IMR-90 (cell line): Measurements from ENCODE around the gene GAMT.

Experiments used
- BHLHE40 ChIP-seq: fragments of 150-350 bp; IDR thresholded peaks from 2 replicates; pipeline ENCODE4 v1.6.1; 2016; ENCODE audit warnings: mild to moderate bottlenecking, low read depth, low read length
- FOS ChIP-seq: fragments of 150-350 bp; IDR thresholded peaks from 2 replicates; pipeline ENCODE4 v1.6.1; 2016; ENCODE audit warnings: low read depth, low read length
- MAZ ChIP-seq: IDR thresholded peaks from 2 replicates; pipeline ENCODE4 v1.6.1; 2012; ENCODE audit warnings: low read depth, mild to moderate bottlenecking, low read length, improper control_type of control experiment, moderate library complexity, borderline replicate concordance
- POLR2A ChIP-seq: IDR thresholded peaks from 2 replicates; pipeline ENCODE4 v1.6.1; 2012; ENCODE audit warnings: mild to moderate bottlenecking, low read depth, low read length
- RAD21 ChIP-seq: IDR thresholded peaks from 2 replicates; pipeline ENCODE4 v1.6.1; 2012; ENCODE audit warnings: low read length, improper control_type of control experiment
- RFX5 ChIP-seq: IDR thresholded peaks from 2 replicates; pipeline ENCODE4 v1.8.0; 2012; ENCODE audit warnings: low read depth, mild to moderate bottlenecking, low read length, moderate library complexity
- TF ChIP-seq, protein P1 (sequence below): conservative IDR thresholded peaks from 2 replicates; pipeline ENCODE4 v1.5.1; 2012; ENCODE audit warnings: mild to moderate bottlenecking, low read depth, low read length, improper control_type of control experiment

DNA sequence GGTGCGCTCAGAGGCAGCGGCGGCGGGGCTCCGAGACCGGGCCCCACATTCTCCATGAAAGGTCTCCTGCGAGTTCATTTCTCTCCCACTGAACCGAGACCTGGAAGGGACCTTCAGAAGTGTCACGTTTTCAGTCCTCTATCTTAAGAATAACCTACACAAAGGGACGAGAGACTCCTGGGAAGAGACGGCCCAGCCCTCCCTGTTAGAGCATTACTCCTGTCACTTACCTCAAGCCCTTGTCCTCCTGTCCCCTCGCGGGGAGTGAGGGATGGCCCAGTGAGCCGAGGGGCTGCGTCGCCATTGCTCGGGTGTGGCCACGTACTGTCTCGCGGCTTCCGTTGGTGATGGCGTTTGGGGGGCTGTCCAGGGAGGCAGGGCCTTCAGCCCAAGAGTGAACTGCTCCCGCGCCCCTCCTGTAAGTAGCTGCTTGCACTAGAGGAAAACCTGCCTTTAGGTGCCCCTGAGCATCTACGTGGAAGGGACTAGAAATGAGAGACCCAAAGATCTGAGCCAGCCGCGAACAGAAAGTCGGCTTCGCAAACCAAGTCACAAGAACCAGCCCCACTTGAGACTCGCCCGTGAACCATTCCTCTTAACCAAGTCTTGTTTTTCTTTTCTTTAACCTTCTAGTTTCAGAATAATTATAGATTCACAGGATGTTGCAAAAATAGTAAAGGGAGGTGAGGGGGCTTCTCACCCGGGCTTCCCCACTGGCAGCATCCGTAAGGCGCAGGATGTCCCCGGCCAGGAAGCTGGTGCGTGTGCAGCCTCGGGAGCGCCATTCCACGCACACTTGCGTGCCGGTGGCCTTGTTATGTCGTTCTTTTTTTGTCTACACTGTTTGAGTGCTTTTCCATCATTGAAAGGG lies 38.7 kb downstream of the GAMT start:
- no peak for TF ChIP-seq POLR2A
- TF ChIP-seq, protein P1, sequence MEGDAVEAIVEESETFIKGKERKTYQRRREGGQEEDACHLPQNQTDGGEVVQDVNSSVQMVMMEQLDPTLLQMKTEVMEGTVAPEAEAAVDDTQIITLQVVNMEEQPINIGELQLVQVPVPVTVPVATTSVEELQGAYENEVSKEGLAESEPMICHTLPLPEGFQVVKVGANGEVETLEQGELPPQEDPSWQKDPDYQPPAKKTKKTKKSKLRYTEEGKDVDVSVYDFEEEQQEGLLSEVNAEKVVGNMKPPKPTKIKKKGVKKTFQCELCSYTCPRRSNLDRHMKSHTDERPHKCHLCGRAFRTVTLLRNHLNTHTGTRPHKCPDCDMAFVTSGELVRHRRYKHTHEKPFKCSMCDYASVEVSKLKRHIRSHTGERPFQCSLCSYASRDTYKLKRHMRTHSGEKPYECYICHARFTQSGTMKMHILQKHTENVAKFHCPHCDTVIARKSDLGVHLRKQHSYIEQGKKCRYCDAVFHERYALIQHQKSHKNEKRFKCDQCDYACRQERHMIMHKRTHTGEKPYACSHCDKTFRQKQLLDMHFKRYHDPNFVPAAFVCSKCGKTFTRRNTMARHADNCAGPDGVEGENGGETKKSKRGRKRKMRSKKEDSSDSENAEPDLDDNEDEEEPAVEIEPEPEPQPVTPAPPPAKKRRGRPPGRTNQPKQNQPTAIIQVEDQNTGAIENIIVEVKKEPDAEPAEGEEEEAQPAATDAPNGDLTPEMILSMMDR = no peak
- TF ChIP-seq RAD21 = no peak
- TF ChIP-seq FOS = no peak
- no peak for TF ChIP-seq MAZ
- no peak for TF ChIP-seq RFX5
- no peak for TF ChIP-seq BHLHE40
